Measurements from ENCODE around the gene FSD2. TPM values are rescaled to one million over a fixed set of nuclear protein-coding genes. Genes with fewer than 3 reads are reported as not detected.

The FSD2 gene
- total and polyA plus RNA-seq, 9 donors: 0.01 to 0.05 TPM; not detected in 7

- 42 to 55% (median 44%) methylated on average over 1 of the region's 1 CpG for WGBS, 3 donors
- no peaks in the 10 kb centered on the region for H3K4me1 ChIP-seq (ENCODE audit: insufficient read depth)
- no peaks in the 10 kb centered on the region for H3K27me3 ChIP-seq
- TF ChIP-seq CTCF (IDR thresholded peaks at IDR 0.05) (no peak), POLR2A (IDR thresholded peaks at IDR 0.05) (no peak), EP300 (IDR thresholded peaks at IDR 0.05) (no peak)
- H3K4me3 ChIP-seq: no peak overlapping the region
- intact Hi-C loops (cut with DNase I): loop anchor here in 1 of 4 donors (10.0 kb wide), 1 partner anchor 270 kb away; no protein-coding TSS in a partner anchor
- no peak for DNase-seq
- no peak overlapping the region for H3K27ac ChIP-seq
- no peaks in the 10 kb centered on the region for H3K9me3 ChIP-seq
- no peaks in the 10 kb centered on the region for H3K36me3 ChIP-seq
Measured at GRCh38 chr15:82804575-82804949, 1.3 kb downstream of the FSD2 start.

- no peak overlapping the region for H3K27ac ChIP-seq
- H3K27me3 ChIP-seq: no peaks in the 10 kb centered on the region
- no peaks in the 10 kb centered on the region for H3K4me1 ChIP-seq (ENCODE audit: insufficient read depth)
- TF ChIP-seq EP300 (IDR thresholded peaks at IDR 0.05) (no peak), POLR2A (IDR thresholded peaks at IDR 0.05) (no peak)
- no peaks in the 10 kb centered on the region for H3K36me3 ChIP-seq
- intact Hi-C loops (cut with DNase I): loop anchor here in 1 of 4 donors (10.0 kb wide), 1 partner anchor 269 kb away; no protein-coding TSS in a partner anchor
- no peak overlapping the region for H3K4me3 ChIP-seq
- DNase-seq: no peak
- no peaks in the 10 kb centered on the region for H3K9me3 ChIP-seq
- 85 to 92% (median 91%) methylated on average over 2 of the region's 2 CpGs for WGBS, 3 donors
Measured at GRCh38 chr15:82803793-82804574, 1.9 kb downstream of the FSD2 start.

GRCh38 chr15:82802497-82802896, 3.4 kb downstream of the FSD2 start:
- Histone ChIP-seq H3K36me3 (no peaks in the 10 kb centered on the region), H3K27ac (no peak overlapping the region), H3K27me3 (no peaks in the 10 kb centered on the region), H3K4me3 (no peak overlapping the region), H3K4me1 (ENCODE audit: insufficient read depth) (no peaks in the 10 kb centered on the region), H3K9me3 (no peaks in the 10 kb centered on the region)
- DNase-seq: no peak
- WGBS, 3 donors: 73 to 93% (median 86%) methylated on average over 1 of the region's 1 CpG
- TF ChIP-seq EP300 (IDR thresholded peaks at IDR 0.05) (no peak), CTCF (IDR thresholded peaks at IDR 0.05) (no peak), POLR2A (IDR thresholded peaks at IDR 0.05) (no peak)
- intact Hi-C loops (cut with DNase I): loop anchor here in 1 of 4 donors (10.0 kb wide), 1 partner anchor 268 kb away; no protein-coding TSS in a partner anchor

GRCh38 chr15:82799183-82799841, 6.6 kb downstream of the FSD2 start:
- TF ChIP-seq EP300 (IDR thresholded peaks at IDR 0.05) (no peak), POLR2A (IDR thresholded peaks at IDR 0.05) (no peak), CTCF (IDR thresholded peaks at IDR 0.05) (no peak)
- no peaks in the 10 kb centered on the region for H3K9me3 ChIP-seq

More at GRCh38 chr15:82799183-82799841, 6.6 kb downstream of the FSD2 start:
- H3K4me1 ChIP-seq (ENCODE audit: insufficient read depth): no peaks in the 10 kb centered on the region
- H3K36me3 ChIP-seq: no peaks in the 10 kb centered on the region
- intact Hi-C loops (cut with DNase I): no loop called here
- H3K27me3 ChIP-seq: no peaks in the 10 kb centered on the region
- H3K27ac ChIP-seq: no peak overlapping the region
- no peak for DNase-seq
- WGBS, 3 donors: 74 to 81% (median 76%) methylated on average over 7 of the region's 7 CpGs
- no peak overlapping the region for H3K4me3 ChIP-seq

All from ovary (tissue), 9 donors.